HFF-Myc (cell line): ENCODE measurements around the gene TKTL1.
A peak's percentile ranks its signal among the peaks of the same experiment; 100 is the strongest.

ENCODE experiments used
- DNase-seq: peaks from one replicate; pipeline ENCODE4 v3.0.0-alpha.2; 2011; ENCODE audit warnings: low read depth; ENCODE audit errors: extremely low read depth
- H3K4me3 ChIP-seq: replicated peaks from 2 replicates; pipeline ENCODE4 v1.5.1; 2011; ENCODE audit warnings: low read depth, mild to moderate bottlenecking, control low read depth, low read length
- CTCF ChIP-seq: IDR thresholded peaks from 2 replicates; pipeline ENCODE4 v1.5.1; 2012; ENCODE audit warnings: mild to moderate bottlenecking, low read depth, low read length, control low read depth; ENCODE audit errors: missing control alignments

The TKTL1 gene

DNA sequence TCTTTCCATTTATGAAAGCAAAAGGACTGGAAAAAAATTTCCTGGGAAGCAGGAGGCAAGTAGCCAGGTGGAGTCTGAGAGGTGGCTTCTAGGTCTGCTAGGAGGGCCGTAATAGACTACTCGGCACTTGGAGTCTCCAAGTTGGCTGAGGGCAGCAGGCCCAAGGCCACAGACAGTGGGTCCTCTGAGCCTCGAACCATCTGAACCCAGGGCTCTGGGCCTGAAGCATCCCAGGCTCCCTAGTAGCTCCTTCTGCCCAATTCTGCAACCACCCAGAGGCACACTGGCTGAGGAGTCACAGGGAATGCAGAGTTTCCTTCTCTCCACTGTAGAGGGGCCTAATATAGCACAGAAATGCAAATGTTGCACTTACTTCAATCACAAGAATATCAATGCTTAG, 19.8 kb downstream of the TKTL1 start:
- H3K4me3 ChIP-seq, result no peak overlapping the region
- no peak for DNase-seq
- TF ChIP-seq CTCF, result no peak

DNA sequence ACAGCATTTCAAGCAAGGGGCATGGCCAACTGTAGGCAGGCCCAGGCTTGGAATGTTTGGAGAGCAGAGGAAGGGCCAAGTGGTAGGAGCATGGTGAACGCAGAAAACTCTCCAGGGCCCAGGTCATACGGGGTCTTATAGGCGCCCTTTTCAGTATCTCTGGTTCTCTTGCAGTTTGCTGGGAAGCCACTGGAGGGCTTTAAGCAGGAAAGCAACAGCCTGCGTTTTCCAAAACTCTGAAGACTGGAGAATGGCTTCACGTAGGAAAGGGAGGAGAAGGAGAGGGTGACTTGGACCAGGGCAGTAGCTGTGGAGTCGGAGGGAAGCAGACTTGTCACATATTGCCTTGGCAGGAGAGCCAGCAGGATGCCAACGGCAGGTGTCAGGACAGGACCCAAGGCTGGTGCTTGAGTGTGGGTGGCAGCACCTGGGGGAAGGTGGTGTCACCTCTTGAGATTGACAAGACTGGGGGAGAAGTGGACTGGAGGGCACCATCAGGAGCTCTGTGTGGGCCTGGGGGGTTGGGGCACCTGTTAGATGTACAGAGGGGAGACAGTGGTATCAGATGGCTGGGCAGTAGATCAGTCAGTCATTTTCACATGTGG, 21.9 kb downstream of the TKTL1 start:
- TF ChIP-seq CTCF, result peak; percentile 38
- no peak overlapping the region for H3K4me3 ChIP-seq
- no peak for DNase-seq

DNA sequence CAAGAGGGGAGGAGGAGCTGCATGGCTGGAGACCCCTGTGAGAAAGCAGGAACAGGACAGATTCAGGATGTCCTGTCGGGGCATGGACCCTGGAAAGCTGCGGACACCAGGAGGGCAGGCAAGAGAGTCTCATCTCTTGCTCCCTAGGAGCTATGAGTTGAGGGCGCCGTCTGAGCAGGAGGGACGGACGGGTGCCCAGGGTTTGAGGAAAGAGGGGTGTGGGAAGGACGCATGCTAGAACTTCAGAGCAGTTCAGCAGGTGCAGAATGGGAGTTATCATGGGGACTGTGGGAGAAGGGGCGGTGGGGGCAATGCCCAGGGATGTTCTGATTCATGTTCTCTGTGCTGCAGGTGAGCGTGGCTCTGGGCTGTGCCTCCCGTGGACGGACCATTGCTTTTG, 24.8 kb downstream of the TKTL1 start:
- DNase-seq, result no peak
- no peak overlapping the region for H3K4me3 ChIP-seq
- no peak for TF ChIP-seq CTCF

- no peak for DNase-seq
- H3K4me3 ChIP-seq, result no peak overlapping the region
- TF ChIP-seq CTCF, result no peak
Measured at GRCh38 chrX:154321152-154321551, 25.6 kb downstream of the TKTL1 start.

DNA sequence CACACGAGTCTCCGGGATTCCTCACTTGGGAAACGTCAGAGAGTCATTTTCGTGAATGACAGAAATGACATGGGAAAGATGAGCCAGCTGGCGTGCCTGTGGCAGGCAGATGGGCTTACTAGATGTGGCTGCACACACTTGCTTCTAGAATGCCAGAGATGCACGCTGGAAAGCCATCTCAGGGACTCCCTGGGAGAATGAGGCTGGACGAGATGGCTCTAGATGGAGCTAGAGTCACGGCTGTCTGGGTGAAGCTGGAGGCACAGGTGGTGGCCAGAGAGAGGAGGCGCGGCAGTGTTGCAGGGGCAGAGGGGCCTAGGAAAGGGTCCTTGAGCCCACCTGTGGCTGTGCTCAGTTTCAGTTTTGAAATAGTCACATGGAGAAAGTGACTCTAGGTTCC, 26.0 kb downstream of the TKTL1 start:
- no peak overlapping the region for H3K4me3 ChIP-seq
- no peak for DNase-seq
- no peak for TF ChIP-seq CTCF

DNA sequence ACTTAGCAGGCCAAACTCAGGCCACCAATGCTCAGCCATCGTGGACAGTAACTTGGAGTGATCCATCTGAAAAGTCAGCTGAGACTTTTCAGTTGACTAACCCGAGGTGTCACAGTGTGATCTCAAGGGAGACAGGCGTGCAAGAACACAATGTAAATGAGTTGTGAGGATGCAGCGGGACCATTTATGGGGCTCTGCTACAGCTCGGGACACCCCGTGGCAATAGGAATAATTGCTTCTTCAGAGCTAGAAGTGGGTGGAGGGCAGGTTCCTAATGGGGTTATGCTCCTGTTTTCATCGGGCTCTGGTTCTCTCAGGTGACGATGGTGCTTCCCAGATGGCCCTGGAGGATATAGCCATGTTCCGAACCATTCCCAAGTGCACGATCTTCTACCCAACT, 27.3 kb downstream of the TKTL1 start:
- no peak for DNase-seq
- H3K4me3 ChIP-seq, result no peak overlapping the region
- TF ChIP-seq CTCF, result no peak

DNA sequence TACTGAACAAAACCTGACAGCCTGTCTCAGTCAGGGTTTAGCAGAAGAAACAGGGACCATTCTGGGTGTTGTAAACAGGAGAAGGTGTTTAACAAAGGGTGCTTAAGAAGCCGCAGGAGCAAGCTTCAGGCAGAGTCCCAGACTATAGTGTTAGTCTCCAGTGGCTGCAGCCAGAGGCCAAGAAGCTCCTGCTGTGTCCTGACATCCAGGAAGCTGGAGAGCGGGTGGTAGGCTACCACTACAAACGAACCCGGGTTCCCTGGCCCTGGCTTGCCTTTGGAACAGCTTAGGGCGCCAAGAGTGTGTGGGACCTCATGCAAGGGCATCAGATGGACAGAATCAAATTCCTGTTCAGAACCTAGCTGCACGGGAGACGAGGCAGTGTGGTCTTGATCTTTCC, 27.9 kb downstream of the TKTL1 start:
- no peak for TF ChIP-seq CTCF
- no peak overlapping the region for H3K4me3 ChIP-seq
- no peak for DNase-seq
